Pulmonary artery endothelial cell (primary cell): ENCODE data around the gene OR5B2. TPM values are rescaled to one million over a fixed set of nuclear protein-coding genes. Genes with fewer than 3 reads are reported as not detected.
"Not testable (repeated sequence)": the region's sequence is repeated elsewhere in the genome, so short reads cannot be mapped to it uniquely, and the experiment has no call there.

Experiments used
- DNase-seq: peaks from one replicate; pipeline ENCODE4 v3.0.0-alpha.2; 2011; ENCODE audit warnings: low read depth, low spot score
- total RNA-seq: library from RNA; depleted of rRNA; stranded (reverse); fragments of >200 nt; gene quantifications from 2 replicates; pipeline ENCODE4 v1.2.3, GENCODE V29; 2014

Gene OR5B2
- not detected in 2 replicates for total RNA-seq

DNA sequence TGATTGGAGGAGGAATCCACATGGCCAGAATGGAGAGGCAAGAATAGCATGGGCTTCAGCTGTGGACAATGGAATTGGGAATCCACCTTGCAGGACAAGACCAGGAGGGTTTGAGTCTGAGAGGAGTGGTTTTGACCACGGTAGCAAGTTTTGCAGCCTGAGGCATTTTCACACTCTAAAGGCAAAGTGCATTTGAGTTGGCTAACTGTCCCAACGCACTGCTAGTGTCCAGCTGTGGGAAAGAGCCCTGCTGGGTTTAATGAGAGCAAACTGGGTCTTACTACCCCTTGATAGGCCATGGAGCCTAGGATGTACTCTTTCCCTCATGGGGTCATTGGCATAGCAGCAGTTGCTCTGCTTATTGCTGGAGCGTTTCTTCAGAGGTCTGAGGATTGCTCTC is at the start of gene OR5B2:
OR5B2 (minus strand) TSS at position 101 of the 400 bp plus-strand sequence. CDS start 4,860 bp downstream, outside the sequence.
- no peak for DNase-seq

DNA sequence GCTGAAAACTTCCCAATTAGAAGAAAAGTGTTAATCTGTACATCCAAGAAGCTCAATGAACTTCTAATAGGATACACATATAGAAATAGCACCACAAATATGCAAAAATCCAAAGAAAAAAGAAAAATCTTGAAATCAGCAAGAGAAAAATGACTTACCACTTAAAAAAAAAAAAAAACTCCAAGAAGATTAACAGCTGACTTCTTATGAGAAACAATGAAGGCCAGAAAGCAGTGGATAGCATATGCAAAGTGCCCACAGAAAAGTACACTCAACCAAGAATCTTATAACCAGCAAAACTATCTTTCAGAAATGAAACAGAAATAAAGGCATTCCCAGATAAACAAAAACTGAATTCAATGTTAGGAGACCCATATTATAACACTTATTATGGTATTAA is 44.0 kb upstream of the OR5B2 start:
- no peak for DNase-seq

DNA sequence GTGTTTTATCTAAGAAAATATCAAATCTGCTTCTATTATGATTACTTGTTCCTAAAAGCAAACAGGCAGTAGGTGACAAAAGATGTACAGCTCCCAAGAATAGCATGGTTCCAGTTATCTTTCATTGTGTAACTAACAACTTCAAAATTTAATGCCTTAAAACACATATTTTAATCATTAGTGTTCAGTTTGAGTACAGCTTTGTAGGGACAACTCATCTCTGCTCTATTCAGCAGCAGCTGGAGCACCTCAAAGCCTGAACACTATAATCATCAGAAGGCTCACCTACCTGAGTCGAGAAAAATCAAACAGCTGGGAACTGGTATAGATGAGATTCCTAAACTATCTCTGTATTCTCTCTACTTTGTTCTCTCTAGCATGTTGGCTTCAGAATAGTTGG is 38.4 kb upstream of the OR5B2 start:
- no peak for DNase-seq

DNA sequence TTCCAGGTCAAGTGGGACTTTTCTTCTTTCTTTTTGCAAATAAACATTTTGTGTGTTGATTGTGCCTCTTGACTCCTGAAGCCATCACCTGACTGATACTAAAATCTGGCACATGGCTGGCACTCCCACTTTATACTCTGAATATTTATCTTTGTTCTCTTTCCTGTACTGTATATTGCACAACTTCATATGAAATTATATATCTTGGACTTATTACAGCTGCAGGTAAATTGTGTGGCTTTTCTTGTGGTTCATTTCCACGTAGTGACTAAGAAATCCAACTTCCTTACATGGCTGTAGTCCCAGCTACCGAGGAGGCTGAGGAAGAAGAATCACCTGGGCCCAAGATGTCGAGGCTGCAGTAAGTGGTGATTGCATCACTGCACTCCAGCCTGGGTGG is 37.8 kb upstream of the OR5B2 start:
- no peak for DNase-seq

DNA sequence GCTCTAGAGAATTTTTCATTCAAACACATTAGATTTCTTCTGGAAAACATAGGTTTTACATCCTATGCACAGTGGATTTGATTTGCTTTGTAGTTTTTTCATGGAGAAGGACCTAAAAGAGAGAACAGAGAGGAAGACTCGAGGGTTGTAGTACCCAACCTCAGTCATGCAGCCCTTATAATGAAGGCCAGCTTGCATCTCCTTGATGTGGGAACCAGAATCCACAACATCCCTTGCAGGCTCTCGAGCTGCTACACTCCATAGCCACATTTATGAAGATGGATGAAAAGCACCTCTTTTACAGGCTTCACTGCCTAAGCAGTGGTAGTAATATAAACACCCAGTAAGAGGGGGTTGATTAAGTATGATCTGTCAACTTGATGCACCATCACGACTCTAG is 23.7 kb upstream of the OR5B2 start:
- DNase-seq: no peak

DNA sequence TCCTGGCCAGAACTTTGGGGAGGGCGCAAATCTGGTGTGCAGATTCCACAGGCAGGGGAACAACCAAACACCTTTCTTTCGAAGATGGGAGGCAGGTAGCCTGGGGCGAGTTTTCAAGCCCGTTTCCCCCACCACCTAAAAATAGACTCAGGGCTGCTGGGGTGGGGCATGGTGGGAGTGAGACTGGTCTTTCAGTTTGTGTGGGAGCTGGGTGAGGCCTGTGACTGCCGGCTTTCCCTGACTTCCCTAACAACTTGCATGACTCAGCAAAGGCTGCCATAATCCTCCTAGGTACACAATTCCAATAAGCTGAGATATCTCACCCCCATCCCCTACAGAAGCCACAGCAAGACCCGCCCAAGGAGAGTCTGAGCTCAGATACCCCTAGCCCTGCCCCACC is 18.4 kb upstream of the OR5B2 start:
- DNase-seq: no peak

DNA sequence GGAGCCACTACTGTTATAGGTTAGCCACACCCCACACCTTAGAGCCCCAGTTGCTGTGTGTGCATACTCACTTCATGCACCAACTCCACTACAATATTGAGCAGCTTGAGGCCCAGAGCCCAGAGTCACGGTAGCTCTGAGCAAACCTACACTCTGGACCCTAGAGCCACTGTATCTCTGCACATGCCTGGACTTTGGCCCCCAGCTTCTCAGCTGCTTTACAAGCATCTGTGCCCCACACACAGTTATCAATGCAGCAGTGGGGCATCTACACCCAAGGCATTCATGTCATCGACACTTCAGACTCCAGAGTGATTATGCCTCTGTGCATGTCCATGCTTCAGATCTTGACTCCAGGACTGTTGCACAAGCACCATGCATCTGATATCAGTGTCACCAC is 16.4 kb upstream of the OR5B2 start:
- no peak for DNase-seq

DNA sequence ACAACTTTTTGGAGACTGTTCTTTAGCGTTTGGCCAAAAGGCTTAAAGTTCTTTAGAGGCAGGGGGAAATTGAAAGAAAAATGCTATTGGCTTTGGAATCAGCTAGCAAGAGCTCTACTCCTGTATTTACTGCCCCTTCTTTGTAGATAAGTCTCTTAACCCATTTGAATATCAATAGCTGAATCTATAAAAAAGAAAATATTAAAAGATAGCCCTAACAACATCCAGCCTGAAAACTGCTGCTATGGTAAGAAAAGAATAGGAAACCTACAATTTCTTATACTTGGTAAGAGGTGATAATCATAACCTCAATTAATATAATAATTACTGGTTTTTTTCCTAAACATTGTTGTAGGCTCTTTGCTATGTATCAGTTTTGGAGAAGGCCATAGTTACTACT is 14.2 kb upstream of the OR5B2 start, which contains the start of gene OR5B12:
OR5B12 (minus strand) TSS at position 101 of the 400 bp plus-strand sequence. CDS start 2,085 bp downstream, outside the sequence.
- no peak for DNase-seq

DNA sequence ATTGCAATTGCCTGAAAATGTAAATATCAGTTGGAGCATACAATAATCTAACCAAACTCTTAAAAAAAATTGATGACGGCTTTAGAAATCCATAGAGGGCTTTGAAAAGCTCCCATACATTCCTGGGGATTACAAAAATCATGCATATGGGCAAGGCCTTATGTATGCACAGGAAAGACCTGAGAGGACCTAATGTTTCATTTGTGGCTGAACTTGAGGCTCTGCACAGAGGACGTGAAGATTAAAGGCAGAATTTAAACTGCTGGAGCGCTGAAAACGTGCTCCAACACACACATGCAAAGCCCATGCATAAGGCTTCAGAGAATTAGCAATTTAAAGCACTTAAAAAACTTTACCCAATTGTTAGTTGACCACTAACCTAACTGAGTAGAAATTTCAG is 10.6 kb upstream of the OR5B2 start:
- no peak for DNase-seq

DNA sequence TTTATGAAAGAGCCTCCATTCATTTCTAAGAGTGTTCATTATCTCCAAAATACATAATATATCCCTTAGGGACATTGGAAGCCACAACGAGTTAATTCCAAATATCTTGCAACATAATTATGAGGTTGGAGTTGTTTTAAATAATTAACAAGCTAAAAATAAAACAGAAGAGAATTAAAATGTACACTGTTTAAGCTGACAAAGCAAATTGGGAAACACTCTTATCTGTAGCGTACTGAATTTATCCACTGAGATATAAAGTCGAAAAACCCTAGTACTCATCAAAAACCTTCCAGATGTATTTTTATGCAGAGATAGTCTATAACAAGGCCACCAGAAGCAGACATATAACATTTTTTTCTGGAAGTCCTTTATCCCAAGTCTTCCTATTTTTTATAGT is 6.3 kb upstream of the OR5B2 start:
- DNase-seq: no peak

DNA sequence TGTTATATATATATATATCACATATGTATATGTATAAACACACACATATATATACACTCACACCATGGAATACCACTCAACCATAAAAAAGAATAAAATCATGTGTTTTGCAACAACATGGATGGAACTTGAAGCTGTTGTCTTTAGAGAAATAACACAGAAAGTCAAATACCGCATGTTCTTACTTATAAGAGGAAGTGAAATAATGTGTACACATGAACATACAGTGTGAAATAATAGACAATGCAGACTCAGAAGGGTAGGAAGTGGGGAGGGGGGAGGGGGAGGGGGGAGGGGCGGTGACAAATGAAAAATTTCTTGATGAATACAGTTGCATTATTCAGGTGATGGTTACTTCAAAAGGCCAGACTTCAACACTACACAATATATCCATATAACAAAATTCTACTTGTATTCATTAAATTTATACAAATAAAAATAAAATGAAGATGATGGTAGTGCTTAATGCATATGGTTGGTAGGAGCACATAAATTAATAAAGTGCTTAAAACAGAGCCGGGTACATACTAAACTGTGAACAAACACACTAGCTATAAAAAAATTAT is 5.8 kb upstream of the OR5B2 start:
- DNase-seq: no peak

DNA sequence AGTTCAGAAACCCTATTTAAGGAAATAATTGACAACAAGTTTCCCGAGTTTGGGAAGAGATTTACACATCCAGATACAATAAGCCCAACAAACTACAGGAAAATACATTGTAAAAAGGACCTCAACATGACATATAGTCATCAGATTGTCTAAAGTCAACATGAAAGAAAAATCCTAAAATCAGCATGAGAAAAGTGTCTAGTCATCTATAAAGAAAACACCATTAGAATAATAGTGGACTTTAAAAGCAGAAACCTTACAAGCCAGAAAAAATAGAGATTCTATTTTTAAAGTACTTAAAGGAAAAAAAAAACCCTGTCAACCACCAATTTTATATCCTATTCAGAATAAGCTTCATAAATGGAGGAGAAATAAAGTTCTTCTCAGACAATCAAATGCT is 1.4 kb upstream of the OR5B2 start:
- DNase-seq: no peak

DNA sequence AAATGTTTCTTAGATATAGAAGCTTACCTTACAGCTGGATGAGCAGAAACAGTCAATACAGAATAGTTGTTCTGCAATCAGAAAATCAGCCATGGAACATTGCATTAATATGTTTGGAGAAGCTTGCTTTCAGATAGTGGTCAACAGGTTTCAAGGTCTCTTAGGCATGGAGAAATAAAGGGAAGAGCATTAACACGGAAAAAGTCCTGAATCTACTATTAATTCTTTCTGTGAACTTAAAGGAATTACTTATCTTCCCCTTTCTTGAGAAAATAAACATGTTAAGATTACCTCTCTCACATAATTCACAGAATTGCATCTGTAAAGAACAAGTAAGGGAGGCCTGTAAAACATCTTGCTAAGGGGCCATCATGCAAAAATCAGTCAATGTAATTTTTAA is 21.1 kb downstream of the OR5B2 start, which contains the start of gene OR5B3:
OR5B3 (minus strand) TSS at position 101 of the 400 bp plus-strand sequence. CDS start 3,465 bp downstream, outside the sequence.
- DNase-seq: no peak

DNA sequence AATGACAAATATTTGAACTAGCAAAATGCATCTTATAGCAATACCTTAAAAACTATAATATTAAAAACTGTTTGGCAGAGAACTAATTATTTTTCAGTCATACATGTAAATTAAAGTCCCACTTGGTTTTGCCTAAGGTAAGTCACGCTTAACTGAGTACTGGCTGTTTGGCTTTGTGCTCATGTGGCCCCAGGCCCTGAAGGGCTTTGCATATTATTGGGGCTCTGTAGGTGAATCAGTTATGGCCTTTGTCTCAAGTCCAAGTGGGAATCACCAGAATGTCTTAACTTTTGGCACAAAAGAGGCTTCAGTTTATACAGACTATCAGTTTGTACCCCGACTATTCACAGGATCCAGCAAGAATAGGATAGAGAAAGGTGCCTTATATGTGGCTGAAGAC is 28.3 kb downstream of the OR5B2 start:
- not testable (repeated sequence) for DNase-seq

DNA sequence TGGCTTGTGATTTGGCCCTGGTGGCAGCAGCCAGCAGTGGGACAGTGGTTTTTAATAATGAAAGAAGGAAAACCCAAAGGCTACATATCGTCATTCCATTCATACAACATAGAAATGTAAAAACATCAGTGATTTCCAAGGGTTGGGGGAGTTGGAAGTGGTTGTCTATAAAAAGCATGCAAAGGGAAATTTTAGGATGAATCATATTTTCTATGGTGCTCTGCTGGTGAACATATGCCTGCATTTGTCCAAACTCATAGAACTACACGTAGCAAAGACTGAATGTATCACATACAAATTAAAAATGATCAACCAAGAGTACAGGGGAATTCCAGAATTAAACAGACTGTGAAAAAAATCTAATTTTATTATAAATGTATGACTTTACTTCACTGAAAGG is 32.3 kb downstream of the OR5B2 start:
- DNase-seq: no peak

DNA sequence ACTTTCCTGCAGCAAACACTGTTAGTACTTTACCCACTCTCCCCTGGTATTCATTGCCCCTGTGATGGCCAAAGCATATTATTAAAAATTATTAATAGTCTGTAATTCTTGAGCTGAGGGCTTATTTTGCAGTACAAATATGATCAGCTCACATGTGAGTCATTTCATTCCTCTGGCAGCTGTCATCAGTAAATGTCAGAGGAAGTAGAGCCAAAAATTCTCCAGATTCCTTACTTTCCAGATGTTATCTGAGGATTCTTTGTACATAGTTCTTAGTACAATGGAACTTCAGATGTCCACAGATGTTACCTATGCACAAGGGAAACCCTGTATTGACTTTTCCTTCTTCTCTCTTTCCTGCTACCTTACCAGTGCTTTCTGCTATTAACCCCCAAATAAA is 33.7 kb downstream of the OR5B2 start:
- DNase-seq: peak; percentile 82

DNA sequence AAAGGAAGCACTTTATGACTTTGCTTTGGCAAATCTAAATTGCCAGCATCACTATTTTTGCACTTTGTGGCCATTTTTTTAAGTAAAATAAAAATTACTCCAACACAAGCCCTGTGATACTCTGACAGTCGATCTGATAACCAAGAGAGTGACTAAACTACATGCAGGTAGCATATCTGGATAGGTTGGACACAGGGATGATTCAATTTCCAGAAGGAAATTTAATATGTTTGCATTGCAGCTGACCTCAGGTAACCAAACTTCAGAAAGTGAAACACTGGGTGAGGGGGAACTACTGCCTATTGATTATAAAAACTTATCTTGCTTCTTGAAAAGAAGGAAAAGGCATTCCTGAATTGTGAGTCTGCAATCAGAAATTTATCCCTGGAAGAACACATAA is 35.2 kb downstream of the OR5B2 start:
- DNase-seq: no peak

DNA sequence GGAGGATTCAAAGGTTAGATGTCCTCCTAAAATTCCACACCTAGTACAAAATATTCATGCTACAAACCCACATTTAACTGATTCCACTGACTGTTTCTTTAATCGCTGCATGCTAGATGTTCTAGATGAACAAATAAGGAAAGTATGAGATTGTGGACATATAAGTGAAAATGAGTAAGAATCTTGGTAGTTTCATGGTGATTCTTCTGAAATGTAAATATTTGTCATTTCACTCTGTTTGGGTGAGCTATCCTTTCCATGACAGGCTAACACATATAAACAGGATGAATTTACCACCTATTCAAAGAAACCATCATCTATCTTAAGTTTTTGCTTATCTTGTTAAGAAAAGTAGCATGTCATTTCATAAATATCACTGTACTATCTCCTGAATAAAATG is 36.0 kb downstream of the OR5B2 start:
- no peak for DNase-seq

DNA sequence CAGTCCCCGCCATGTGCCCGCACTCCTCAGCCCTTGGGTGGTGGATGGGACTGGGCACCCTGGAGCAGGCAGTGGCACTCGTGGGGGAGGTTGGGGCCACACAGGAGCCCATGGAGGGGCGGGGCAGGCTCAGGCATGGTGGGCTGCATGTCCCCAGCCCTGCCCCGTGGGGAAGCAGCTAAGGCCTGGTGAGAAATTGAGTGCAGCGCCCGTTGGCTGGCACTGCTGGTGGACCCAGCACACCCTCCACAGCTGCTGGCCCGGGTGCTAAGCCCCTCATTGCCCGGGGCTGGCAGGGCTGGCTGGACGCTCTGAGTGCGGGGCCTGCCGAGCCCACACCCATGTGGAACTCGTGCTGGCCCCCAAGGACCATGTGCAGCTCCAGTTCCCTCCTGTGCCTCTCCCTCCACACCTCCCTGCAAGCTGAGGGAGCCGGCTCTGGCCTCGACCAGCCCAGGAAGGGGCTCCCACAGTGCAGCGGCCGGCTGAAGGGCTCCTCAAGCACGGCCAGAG is 37.3 kb downstream of the OR5B2 start:
- DNase-seq: no peak
